PC-9 (cell line): ENCODE results near the gene RHBDD3.

ENCODE experiments used
- CTCF ChIP-seq: fragments of 200-600 bp; sonication (generic); conservative IDR thresholded peaks from 2 replicates; pipeline ENCODE4 v1.6.1; 2017; ENCODE audit warnings: mixed run types, antibody characterized with exemption, mild to moderate bottlenecking, moderate library complexity
- EZH2 ChIP-seq: fragments of 200-600 bp; sonication (generic); IDR thresholded peaks from 2 replicates; pipeline ENCODE4 v1.8.0; 2017; ENCODE audit warnings: antibody characterized with exemption, low read depth

DNA sequence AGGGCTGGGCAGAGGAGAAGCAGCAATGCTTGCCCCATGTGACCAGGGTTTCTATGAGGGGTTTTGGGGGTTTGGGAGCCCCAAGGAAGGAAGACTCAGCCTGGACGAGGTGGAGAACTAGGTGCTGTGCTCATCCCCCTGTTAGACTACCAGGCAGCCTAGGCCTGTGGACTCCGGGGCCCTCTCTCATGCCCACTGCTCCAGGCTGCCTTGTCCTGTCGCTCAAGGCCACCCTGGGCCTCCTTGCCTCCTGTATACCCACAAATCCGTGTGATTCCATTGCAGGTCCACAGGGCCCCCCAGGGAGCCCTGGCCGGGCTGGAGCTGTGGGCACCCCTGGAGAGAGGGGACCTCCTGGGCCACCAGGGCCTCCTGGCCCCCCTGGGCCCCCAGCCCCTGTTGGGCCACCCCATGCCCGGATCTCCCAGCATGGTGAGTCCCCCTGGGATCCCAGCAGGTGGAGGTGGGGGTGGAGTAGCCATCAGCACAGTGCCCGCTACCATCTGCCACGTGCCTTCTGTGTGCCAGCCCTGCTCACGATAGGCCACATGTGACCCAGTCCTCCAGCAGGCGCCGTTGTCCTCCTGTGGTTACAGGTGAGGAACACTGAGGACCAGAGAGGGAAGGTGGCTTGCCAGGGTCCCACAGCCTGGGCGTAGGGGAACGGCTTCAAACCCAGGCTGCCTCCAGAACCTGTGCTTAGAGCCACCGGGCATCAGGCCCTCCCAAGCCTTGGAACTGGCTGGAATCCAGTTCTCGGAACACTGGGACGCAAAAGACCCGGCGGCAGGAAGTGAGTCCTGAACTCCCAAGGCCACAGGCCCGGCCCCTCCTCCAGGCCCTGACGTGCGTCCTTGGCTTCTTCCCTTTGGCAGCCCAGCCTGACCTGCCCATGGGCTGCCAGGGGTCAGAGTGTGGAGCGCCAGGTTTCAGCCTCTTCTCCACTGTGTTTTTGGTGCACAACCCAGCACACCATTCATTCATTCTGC lies 35.5 kb downstream of the RHBDD3 start:
- TF ChIP-seq CTCF (no peak), EZH2 (no peak)
